Motor neuron (in vitro differentiated cells): Measurements from ENCODE around the gene TMEM82. TPM values are rescaled to one million over a fixed set of nuclear protein-coding genes. Genes with fewer than 3 reads are reported as not detected.

Experiments
- ATAC-seq, 8 experiments: fragments of 200-7000 bp; cut with Tn5 transposase; replicated peaks in 6 of 8; 2 replicates each; pipeline ENCODE4 v1.8.0; 2021; ENCODE audit warnings: mild to moderate bottlenecking in 8 of 8, moderate library complexity in 8 of 8
- H3K27ac ChIP-seq, 2 donors: fragments of 250-450 bp; sonication (Bioruptor Pico); 2 replicates each; pipeline ENCODE4 v1.9.0; 2021; ENCODE audit warnings: antibody characterized with exemption in 2 of 2, mild to moderate bottlenecking in 2 of 2, moderate library complexity in 1 of 2
- H3K4me1 ChIP-seq, 2 donors: fragments of 250-450 bp; sonication (Bioruptor Pico); replicated peaks in 1 of 2; 2 replicates each; pipeline ENCODE4 v1.6.1; 2021; ENCODE audit warnings: antibody characterized with exemption in 2 of 2, mild to moderate bottlenecking in 2 of 2, moderate library complexity in 1 of 2
- H3K4me3 ChIP-seq, 5 donors: fragments of 250-450 bp; sonication (Bioruptor Pico); 2 replicates each; pipeline ENCODE4 v1.9.0; 2021; ENCODE audit warnings: antibody characterized with exemption in 5 of 5, mild to moderate bottlenecking in 5 of 5, moderate library complexity in 4 of 5
- WGBS, 10 experiments: fragments of 450-650 bp; shearing (Covaris generic); methylation state at CpG; one replicate each; pipeline ENCODE4 v1.0.0; 2022; 5-methylcytosine and 5-hydroxymethylcytosine counted together
- in situ Hi-C, 9 experiments: fragments of 400-800 bp; cut with MboI; loops; one replicate each; pipeline ENCODE4 v1.15.0; 2021; ENCODE audit warnings: low sequenced_read_pairs in 9 of 9, low pct_unique_long_range_greater_than_20kb in 2 of 9; ENCODE audit not compliant: unreplicated experiment in 9 of 9
- total RNA-seq, 8 experiments: library from RNA; unstranded; fragments of 300-600 nt; gene quantifications; 2 replicates each; pipeline versions ENCODE4 v1.2.3 to v1.2.4, GENCODE V29; 2022

Gene TMEM82
- total RNA-seq, 8 experiments from 2014 or later, result 0.28 TPM; not detected in 7

GRCh38 chr1:15740924-15741850 lies 1.1 kb upstream of the TMEM82 start:
- in situ Hi-C loops, result no loop called here
- WGBS, 10 experiments, result 0 to 72% (median 38%) methylated on average over 1 to 16 of the region's 27 CpGs; no CpG with 5 or more reads in 3 of the 10 experiments
- peak; percentile 62 to 91 (median 86) for ATAC-seq
- Histone ChIP-seq H3K4me3 (no peak overlapping the region), H3K4me1 (peaks cover 0 to 6% of the 10 kb centered on the region in 2 donors), H3K27ac (no peak overlapping the region)

GRCh38 chr1:15744122-15744679 lies 1.9 kb downstream of the TMEM82 start:
- in situ Hi-C loops, result no loop called here
- 57 to 83% (median 80%) methylated on average over 2 to 18 of the region's 30 CpGs; no CpG with 5 or more reads in 5 of the 10 experiments for WGBS, 10 experiments
- peak in 2 of 8 experiments; percentile 3 to 8 for ATAC-seq
- peaks cover 0 to 10% of the 10 kb centered on the region in 2 donors for H3K4me1 ChIP-seq
- no peak overlapping the region for H3K27ac ChIP-seq
- no peak overlapping the region for H3K4me3 ChIP-seq

- ATAC-seq, result no peak
- in situ Hi-C loops, result no loop called here
- Histone ChIP-seq H3K4me3 (no peak overlapping the region), H3K27ac (no peak overlapping the region), H3K4me1 (peaks cover 0 to 7% of the 10 kb centered on the region in 2 donors)
- WGBS, 10 experiments, result 50 to 68% (median 62%) methylated on average over 2 to 5 of the region's 8 CpGs; no CpG with 5 or more reads in 7 of the 10 experiments
Observed at GRCh38 chr1:15747378-15747777, 5.1 kb downstream of the TMEM82 start.

DNA sequence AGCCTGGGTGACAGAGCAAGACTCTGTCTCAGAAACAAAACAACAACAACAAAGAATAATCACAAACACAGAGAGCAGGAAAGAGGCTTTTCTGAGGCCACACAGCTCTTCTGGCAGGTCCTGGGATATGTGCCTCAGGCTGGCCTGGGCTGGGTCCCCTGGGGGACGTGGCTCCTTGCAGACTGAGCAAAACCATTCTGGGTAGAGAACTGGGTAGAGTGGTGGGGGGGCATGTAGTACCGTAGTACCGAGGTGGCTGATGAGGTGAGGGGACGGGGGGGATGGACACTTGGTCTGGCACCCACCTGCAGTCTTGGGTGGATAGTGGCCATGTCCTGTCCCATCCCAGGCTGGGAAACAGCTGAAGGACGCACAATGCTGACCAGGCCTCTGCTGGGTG lies 6.0 kb downstream of the TMEM82 start:
- H3K27ac ChIP-seq, result no peak overlapping the region
- H3K4me3 ChIP-seq, result no peak overlapping the region
- H3K4me1 ChIP-seq, result peaks cover 0 to 7% of the 10 kb centered on the region in 2 donors
- in situ Hi-C loops, result no loop called here
- WGBS, 10 experiments, result 57 to 80% methylated on average over 1 of the region's 5 CpGs; no CpG with 5 or more reads in 8 of the 10 experiments
- ATAC-seq, result peak in 1 of 8 experiments; percentile 5

DNA sequence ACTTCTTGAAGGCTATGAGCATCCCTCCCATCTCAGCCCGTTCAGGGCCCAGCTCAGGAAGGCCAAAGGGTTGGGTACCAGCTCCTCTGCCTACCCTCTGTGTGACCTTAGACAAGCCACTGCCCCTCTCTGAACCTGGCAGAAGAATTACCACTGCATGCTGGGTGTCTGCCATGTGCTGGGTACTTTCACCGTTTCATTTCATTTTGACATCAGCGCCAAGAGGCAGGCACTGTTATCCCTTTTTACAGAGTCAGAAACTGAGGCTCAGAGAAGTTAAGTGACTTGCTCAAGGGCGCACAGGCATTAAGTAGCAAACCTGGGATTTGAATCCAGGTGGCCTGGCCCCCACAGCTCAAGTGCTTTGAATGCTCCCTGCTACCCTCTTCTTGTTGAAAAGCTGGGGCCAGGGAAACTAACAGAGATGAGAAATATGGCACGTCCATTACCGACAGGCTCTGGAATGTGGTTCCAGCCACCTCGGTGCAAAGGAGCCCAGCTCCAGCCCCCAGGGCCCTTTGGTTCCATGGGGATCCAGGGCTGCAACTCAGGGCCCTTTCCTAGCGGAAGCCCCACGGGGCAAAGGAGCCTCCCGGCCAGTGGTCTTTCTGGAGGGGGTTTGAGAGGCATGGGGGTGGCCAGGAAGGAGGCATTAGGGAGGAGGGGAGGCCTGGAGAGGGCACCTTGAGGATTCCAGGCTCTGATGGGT lies 6.5 kb downstream of the TMEM82 start:
- no peak for ATAC-seq
- no peak overlapping the region for H3K4me3 ChIP-seq
- in situ Hi-C loops, result no loop called here

GRCh38 chr1:15749399-15750291 lies 7.3 kb downstream of the TMEM82 start:
- H3K27ac ChIP-seq, result no peak overlapping the region
- in situ Hi-C loops, result no loop called here
- no peak overlapping the region for H3K4me3 ChIP-seq
- 69 to 100% (median 74%) methylated on average over 1 to 10 of the region's 19 CpGs; no CpG with 5 or more reads in 3 of the 10 experiments for WGBS, 10 experiments
- H3K4me1 ChIP-seq, result peaks cover 0 to 7% of the 10 kb centered on the region in 2 donors
- ATAC-seq, result peak in 2 of 8 experiments; percentile 3 to 7

More for the DNA sequence above, 6.5 kb downstream of the TMEM82 start:
- Histone ChIP-seq H3K4me1 (peaks cover 0 to 7% of the 10 kb centered on the region in 2 donors), H3K27ac (no peak overlapping the region)
- WGBS, 10 experiments, result 81 to 100% (median 89%) methylated on average over 3 to 7 of the region's 10 CpGs; no CpG with 5 or more reads in 5 of the 10 experiments

- no peak for ATAC-seq
- WGBS, 10 experiments, result 53 to 80% (median 64%) methylated on average over 1 to 11 of the region's 12 CpGs; no CpG with 5 or more reads in 4 of the 10 experiments
- H3K27ac ChIP-seq, result no peak overlapping the region
- peaks cover 0 to 7% of the 10 kb centered on the region in 2 donors for H3K4me1 ChIP-seq
- in situ Hi-C loops, result no loop called here
- H3K4me3 ChIP-seq, result no peak overlapping the region
Observed at GRCh38 chr1:15750924-15751323, 8.6 kb downstream of the TMEM82 start.

DNA sequence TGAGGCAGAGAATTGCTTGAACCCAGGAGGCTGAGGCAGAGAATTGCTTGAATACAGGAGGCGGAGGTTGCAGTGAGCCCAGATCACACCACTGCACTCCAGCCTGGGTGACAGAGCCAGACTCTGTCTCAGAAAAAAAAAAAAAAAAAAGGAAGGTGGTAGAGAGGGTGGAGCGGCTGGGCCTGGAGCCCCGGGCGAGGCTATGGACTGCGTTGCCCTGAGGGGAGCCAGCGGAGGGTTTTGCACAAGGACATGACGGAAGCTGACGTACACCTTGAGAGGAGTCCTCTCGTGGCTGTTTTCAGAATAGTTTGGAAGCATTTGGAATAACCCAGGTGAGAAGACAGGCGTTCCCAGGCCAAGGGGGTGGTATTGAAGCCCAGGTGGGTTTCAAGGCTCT lies 9.4 kb downstream of the TMEM82 start:
- ATAC-seq, result peak in 2 of 8 experiments; percentile 41 to 51
- no peak overlapping the region for H3K27ac ChIP-seq
- H3K4me3 ChIP-seq, result no peak overlapping the region
- WGBS, 10 experiments, result 52 to 90% (median 78%) methylated on average over 3 to 10 of the region's 10 CpGs; no CpG with 5 or more reads in 3 of the 10 experiments
- in situ Hi-C loops, result no loop called here
- H3K4me1 ChIP-seq, result peaks cover 0 to 7% of the 10 kb centered on the region in 2 donors

DNA sequence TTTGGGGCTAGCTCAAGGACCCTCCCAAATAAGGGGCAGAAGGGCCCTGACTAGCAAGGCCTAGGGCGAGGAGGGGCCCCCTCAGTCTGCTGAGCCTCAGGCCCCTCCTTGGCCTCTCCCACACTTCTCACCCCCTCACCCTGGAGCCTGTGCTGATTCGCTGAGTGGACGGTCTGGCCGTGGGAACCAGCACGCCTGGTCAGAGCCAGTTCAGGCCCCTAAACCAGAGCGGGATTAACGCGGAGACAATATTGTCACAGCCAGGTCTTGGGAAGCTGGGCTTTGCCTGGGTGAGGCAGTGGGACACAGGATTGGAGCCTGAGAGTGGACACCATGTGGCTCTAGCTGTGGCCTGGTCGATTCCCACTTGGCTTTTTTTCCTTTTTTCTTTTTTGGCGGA lies 11.5 kb downstream of the TMEM82 start:
- in situ Hi-C loops, result no loop called here
- Histone ChIP-seq H3K4me1 (peaks cover 14 to 18% of the 10 kb centered on the region in 2 donors), H3K27ac (no peak overlapping the region), H3K4me3 (no peak overlapping the region)
- WGBS, 10 experiments, result 69 to 78% (median 75%) methylated on average over 5 to 8 of the region's 10 CpGs; no CpG with 5 or more reads in 7 of the 10 experiments
- ATAC-seq, result no peak

GRCh38 chr1:15755021-15755645 lies 12.8 kb downstream of the TMEM82 start:
- H3K27ac ChIP-seq, result no peak overlapping the region
- WGBS, 10 experiments, result 29 to 100% (median 86%) methylated on average over 1 to 2 of the region's 2 CpGs; no CpG with 5 or more reads in 1 of the 10 experiments

DNA sequence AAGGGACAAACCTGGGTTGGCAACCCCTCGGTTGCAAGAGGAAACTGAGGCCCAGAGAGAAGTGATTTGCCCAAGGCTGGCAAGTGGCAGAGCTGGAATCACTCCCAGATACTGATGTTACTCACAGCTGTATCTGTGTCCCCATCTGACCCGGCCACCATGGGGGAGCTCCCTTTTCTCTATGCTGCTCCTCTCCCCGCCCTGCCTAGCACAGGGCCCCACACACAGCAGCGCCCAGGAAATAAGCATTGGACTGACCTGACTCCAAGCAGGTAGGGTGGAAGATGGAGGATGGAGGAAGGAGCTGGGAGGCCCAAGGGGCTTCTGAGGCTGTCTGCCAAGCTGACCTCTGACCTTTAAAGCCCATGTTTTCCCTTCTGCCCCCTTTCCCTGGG lies 13.3 kb downstream of the TMEM82 start:
- Histone ChIP-seq H3K27ac (no peak overlapping the region), H3K4me1 (peaks cover 26 to 29% of the 10 kb centered on the region in 2 donors), H3K4me3 (no peak overlapping the region)
- ATAC-seq, result no peak
- in situ Hi-C loops, result no loop called here
- WGBS, 10 experiments, result 50 to 97% (median 80%) methylated on average over 1 to 4 of the region's 4 CpGs; no CpG with 5 or more reads in 6 of the 10 experiments

More at GRCh38 chr1:15755021-15755645, 12.8 kb downstream of the TMEM82 start:
- in situ Hi-C loops, result no loop called here
- H3K4me3 ChIP-seq, result no peak overlapping the region
- ATAC-seq, result no peak
- peaks cover 21 to 25% of the 10 kb centered on the region in 2 donors for H3K4me1 ChIP-seq
